ENCODE data around the gene GABRB2.

DNA sequence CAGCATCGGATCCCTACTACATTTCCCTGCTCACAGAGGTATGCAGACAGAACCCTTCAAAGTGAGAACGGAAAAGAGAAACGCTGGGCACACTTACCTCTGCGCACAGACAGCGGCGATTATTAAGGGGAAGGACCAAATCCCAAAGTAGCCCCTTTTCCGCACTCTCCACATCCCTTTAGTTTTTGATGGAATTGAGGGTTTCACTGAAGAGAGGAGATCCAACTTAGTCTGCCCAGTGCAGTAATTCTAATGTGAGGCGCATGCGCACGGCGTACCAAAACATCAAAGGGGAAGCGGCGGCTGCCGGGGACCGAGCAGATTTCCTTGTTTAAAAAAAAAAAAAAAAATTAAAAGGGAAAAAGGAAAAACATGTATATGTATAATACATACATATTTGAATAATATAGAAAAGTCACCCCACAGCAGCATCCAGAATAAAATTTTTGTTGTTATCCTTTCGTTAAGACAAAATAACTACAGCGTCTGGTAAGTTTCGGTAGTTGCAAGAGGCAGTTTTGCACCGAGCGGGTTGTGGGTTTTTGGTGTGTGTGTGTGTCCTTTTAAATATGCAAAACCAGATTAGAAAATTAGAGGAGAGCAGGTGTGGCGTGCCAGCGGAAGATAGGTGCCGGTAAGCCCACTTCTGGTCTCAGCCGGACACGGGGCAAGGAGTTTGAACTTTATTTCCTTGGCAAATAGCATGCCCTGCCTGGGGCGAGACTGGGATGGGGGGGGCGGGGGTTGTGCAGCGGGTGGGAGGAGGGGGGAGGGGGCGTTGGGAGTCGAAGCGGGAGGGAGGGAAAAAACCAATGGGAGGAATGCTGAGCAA, at the start of gene GABRB2:
- TF ChIP-seq EZH2 (IDR thresholded peaks at IDR 0.05; ENCODE audit: insufficient read depth, poor library complexity, severe bottlenecking) (no peak), EZH2phosphoT487 (IDR thresholded peaks at IDR 0.05; ENCODE audit: insufficient read depth, low read depth) (no peak)
